Measurements from ENCODE around the gene RRAGD. TPM values are rescaled to one million over a fixed set of nuclear protein-coding genes. Genes with fewer than 3 reads are reported as not detected.

Gene RRAGD
- total and polyA plus RNA-seq, 9 donors, result 0.71 to 12.9 (median 7.9) TPM

GRCh38 chr6:89439014-89439413 lies 26.9 kb upstream of the RRAGD start:
- Histone ChIP-seq H3K27me3 (no peaks in the 10 kb centered on the region), H3K4me3 (no peak overlapping the region), H3K4me1 (ENCODE audit: insufficient read depth) (peaks cover 10% of the 10 kb centered on the region), H3K9me3 (no peaks in the 10 kb centered on the region), H3K36me3 (no peaks in the 10 kb centered on the region), H3K27ac (no peak overlapping the region)
- DNase-seq, result no peak
- WGBS, 3 donors, result 90 to 98% (median 94%) methylated on average over 2 of the region's 2 CpGs
- TF ChIP-seq POLR2A (IDR thresholded peaks at IDR 0.05), result no peak
- TF ChIP-seq CTCF (IDR thresholded peaks at IDR 0.05), result no peak
- TF ChIP-seq EP300 (IDR thresholded peaks at IDR 0.05), result no peak
- intact Hi-C loops (cut with DNase I), result loop anchor here in 1 of 4 donors (10.0 kb wide), 1 partner anchor 176 kb away; no protein-coding TSS in a partner anchor

- DNase-seq, result no peak
- 75 to 88% (median 82%) methylated on average over 1 of the region's 1 CpG for WGBS, 3 donors
- peaks cover 10% of the 10 kb centered on the region for H3K4me1 ChIP-seq (ENCODE audit: insufficient read depth)
- no peaks in the 10 kb centered on the region for H3K9me3 ChIP-seq
- H3K27me3 ChIP-seq, result no peaks in the 10 kb centered on the region
- intact Hi-C loops (cut with DNase I), result loop anchor here in 1 of 4 donors (10.0 kb wide), 1 partner anchor 177 kb away; no protein-coding TSS in a partner anchor
- no peak overlapping the region for H3K27ac ChIP-seq
- no peaks in the 10 kb centered on the region for H3K36me3 ChIP-seq
- no peak for TF ChIP-seq EP300 (IDR thresholded peaks at IDR 0.05)
- no peak for TF ChIP-seq POLR2A (IDR thresholded peaks at IDR 0.05)
- no peak for TF ChIP-seq CTCF (IDR thresholded peaks at IDR 0.05)
- no peak overlapping the region for H3K4me3 ChIP-seq
Measured at GRCh38 chr6:89438248-89438647, 26.2 kb upstream of the RRAGD start.

GRCh38 chr6:89436226-89436625 lies 24.2 kb upstream of the RRAGD start:
- Histone ChIP-seq H3K4me1 (ENCODE audit: insufficient read depth) (peaks cover 10% of the 10 kb centered on the region), H3K27me3 (no peaks in the 10 kb centered on the region), H3K27ac (peak overlapping the region in 1 of 2 donors; percentile 50), H3K4me3 (no peak overlapping the region), H3K9me3 (no peaks in the 10 kb centered on the region), H3K36me3 (no peaks in the 10 kb centered on the region)
- intact Hi-C loops (cut with DNase I), result loop anchor here in 1 of 4 donors (10.0 kb wide), 1 partner anchor 179 kb away; no protein-coding TSS in a partner anchor
- TF ChIP-seq CTCF (IDR thresholded peaks at IDR 0.05) (no peak), POLR2A (IDR thresholded peaks at IDR 0.05) (no peak), EP300 (IDR thresholded peaks at IDR 0.05) (no peak)
- no peak for DNase-seq
- WGBS, 3 donors, result 10 to 16% (median 11%) methylated on average over 2 of the region's 2 CpGs

- H3K4me3 ChIP-seq, result no peak overlapping the region
- H3K9me3 ChIP-seq, result no peaks in the 10 kb centered on the region
- H3K4me1 ChIP-seq (ENCODE audit: insufficient read depth), result peaks cover 11% of the 10 kb centered on the region
- TF ChIP-seq CTCF (IDR thresholded peaks at IDR 0.05) (no peak), EP300 (IDR thresholded peaks at IDR 0.05) (no peak), POLR2A (IDR thresholded peaks at IDR 0.05) (no peak)
- H3K36me3 ChIP-seq, result no peaks in the 10 kb centered on the region
- 55 to 65% (median 60%) methylated on average over 4 of the region's 4 CpGs for whole genome bisulfite sequencing, 3 donors
- intact Hi-C loops (cut with DNase I), result loop anchor here (5.0 to 10.0 kb wide), 2 partner anchors 177 to 180 kb away; no protein-coding TSS in a partner anchor
- peak in 1 of 5 donors; percentile 23 for DNase-seq
- H3K27me3 ChIP-seq, result no peaks in the 10 kb centered on the region
- H3K27ac ChIP-seq, result peak overlapping the region in 1 of 2 donors; percentile 50
Measured at GRCh38 chr6:89434954-89435353, 22.9 kb upstream of the RRAGD start.
